GM19438 (cell line): ENCODE data around the gene MAP1B.
"Not testable (repeated sequence)": the region's sequence is repeated elsewhere in the genome, so short reads cannot be mapped to it uniquely, and the experiment has no call there.

Source experiments
- ATAC-seq: cut with Tn5 transposase; IDR thresholded peaks from one replicate; pipeline ENCODE4 v1.9.1; 2021; ENCODE audit warnings: low read depth; ENCODE audit not compliant: unreplicated experiment

MAP1B gene

GRCh38 chr5:72156946-72157624, 49.8 kb downstream of the MAP1B start:
- ATAC-seq, result no peak

DNA sequence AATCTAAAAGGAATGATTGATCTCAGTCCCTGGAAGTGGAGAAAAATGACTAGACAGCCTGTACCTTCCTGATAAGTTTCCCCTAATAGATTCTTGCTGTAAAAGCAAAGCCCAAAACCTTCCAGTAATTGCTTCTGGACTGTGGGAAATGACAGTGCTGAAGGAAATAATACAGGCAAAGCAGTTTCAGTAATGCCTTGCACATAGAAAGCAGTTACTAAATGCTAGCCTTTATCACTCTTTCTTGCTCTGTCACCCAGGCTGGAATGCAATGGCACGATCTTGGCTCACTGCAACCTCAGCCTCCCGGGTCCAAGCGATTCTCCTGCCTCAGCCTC, 50.3 kb downstream of the MAP1B start:
- no peak for ATAC-seq

- no peak for ATAC-seq
Measured at GRCh38 chr5:72159501-72159911, 52.2 kb downstream of the MAP1B start.

GRCh38 chr5:72160329-72160728, 53.1 kb downstream of the MAP1B start:
- ATAC-seq, result no peak

DNA sequence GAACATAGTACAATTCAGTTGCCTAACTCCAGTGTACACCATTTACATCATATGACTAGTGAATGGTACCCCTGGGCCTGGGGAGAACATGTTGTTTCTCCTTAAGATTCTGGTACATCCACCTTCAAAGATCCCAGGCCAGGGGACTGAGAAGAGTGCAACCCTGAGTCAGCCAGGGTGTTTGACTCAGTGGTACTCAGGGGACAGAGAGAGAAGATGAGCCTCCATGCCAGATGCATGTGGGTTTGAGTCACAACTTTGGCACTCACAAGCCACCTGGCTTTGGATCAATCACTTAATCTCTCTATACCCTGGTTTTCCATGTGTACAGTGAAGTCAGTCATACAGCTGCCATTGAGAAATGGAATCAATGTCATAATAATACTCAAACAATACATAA, 53.7 kb downstream of the MAP1B start:
- ATAC-seq, result no peak

DNA sequence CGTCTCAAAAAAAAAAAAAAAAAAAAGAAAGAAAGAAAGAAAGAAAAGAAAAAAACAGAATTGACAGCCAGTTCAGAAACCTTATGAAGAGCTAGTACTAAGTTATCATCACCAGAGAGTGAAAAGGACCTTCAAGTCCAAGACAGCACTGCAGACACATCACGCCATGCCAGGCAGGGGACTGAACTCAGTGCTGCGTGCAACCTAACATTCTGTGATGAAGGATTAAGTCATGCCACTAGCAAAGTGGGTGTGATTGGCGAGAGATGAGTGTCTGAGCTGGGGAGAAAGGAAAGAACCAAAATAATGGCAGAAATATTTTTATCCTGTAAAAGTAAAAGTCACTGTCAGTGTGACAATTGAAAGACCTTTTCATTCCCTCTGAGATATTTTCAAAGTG, 54.7 kb downstream of the MAP1B start:
- ATAC-seq, result no peak

GRCh38 chr5:72163349-72163983, 56.2 kb downstream of the MAP1B start:
- ATAC-seq, result no peak

DNA sequence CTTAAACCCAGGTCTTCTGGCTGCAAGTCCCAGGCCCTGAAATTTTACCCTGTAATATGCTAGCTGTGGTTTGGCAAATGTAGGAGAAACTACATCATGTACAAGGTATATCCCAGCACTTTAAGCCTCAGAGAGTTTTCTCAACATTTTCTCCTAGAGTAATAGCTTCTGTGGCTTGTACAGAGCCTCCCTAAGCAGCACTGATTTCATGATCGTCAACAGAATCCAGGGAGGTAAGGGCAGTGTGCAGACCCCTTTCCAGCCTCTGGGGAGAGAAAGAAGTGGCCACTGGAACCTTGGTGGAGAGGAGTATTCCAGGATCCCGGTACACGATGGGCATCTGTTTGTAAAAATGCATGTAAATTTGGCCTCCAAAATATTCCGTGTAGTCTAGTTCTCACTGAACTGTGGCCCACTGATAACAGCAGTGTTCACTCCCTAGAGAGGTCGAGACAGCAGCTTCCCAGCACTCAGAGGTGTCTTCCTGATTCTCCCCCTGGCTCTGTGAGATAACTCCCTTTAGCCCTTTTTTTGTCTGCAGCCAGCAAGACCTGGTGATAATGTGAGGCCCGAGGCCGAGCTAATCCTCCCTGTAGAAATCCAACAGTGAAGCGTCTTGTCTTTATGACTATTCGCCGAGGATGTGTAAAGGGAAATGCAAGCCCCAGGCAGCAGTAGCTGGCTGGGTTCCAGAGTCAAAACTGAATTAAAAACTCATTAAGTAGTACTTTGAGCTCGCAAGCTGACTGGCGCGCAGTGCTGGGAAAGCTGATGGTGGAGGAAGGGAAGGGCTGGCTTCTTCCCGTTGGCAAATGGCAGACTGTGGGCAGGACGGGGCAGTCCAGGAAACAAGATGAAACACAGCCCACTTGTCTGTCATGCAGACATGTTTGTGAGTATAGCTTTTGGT, 59.0 kb downstream of the MAP1B start:
- no peak for ATAC-seq

DNA sequence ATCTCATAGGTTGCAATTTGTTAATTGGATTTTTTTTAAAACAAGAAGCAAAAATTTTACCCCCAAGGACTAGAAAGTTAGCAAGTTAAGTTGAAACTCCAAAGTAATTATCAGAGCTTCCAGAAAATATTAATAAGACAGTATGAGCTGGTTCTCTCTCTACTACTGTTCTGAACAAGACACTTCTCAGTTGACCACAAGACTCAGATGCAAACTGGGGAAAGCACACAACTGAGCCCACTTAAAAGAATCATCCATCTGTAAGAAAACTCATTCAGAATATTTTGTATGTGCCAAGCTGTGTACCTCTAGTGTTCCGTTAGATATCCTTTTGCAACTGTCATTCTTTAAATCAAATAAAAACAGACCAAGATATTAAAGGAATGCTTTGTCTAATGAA, 60.0 kb downstream of the MAP1B start:
- ATAC-seq, result no peak

- ATAC-seq, result no peak
Measured at GRCh38 chr5:72167804-72168203, 60.5 kb downstream of the MAP1B start.

DNA sequence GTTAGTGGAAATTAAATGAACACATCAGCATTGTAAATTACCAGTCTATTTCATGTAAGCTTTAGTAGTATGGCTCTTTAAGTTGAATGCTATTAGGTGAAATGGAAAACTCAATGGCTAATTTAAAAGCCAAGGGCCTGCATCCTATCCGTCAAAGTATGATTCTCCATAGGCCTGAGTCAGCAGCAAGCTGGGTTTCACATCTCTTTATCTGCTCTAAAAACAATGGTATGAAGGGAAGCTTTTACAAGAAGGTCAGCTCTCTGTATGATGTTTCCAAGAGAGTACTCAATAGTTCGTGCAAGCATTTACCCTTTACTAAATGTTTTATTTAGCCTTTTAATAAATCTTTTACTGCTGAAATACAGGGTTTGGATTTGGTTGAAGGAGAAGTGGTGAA, 62.8 kb downstream of the MAP1B start:
- no peak for ATAC-seq

DNA sequence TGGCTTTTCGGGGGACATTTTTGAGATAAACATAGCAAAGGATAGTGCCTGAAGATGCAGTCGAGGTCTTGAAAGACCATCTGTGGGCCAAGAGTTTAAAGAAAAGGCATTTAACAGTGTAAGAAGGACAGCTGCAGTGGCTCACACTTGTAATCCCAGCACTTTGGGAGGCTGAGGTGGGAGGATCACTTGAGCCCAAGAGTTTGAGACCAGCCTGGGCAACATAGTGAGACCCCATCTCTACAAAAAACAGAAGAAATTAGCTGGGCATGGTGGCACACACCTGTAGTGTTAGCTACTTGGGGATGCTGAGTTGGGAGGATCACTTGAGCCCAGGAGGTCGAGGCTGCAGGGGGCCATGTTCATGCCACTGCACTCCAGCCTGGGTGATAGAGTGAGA, 63.9 kb downstream of the MAP1B start:
- ATAC-seq, result not testable (repeated sequence)

DNA sequence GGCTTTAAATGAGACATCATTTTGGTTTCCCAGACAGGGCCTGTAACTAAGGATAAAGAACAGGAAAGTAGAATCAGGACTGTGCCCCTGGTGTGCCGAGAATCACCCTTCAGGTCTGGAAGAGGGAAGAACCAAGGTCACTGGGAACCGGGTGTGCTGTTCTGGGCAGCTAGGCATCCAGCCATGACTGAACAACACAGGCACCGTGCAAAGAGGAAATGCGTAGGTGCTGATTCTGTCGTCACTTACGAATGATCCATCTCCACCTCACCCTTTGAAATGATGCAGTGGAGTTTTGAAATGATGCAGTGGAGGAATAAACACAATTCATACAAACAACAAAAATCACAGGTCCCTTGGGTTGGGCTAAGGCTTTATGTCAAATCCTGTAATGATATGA, 64.4 kb downstream of the MAP1B start:
- ATAC-seq, result no peak

DNA sequence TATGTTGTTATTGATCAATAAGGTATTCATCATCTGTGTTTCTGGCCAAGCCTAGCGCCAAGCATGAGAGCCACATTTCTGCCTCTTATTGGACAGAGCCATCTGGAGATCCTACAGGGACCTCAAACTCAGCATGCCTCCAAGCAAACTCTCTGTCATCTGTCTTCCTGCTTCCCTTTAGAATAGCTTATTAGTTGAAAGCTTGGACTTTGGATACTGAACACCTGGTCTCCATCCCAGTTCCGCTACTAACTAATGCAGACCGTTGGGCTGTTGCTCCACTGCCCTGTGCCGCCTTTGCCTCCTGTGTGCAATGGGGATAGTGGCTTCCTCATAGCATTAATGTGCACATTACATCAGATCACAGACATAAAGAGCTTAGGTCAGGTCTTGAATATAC, 65.5 kb downstream of the MAP1B start:
- no peak for ATAC-seq

GRCh38 chr5:72177538-72177937, 70.3 kb downstream of the MAP1B start:
- ATAC-seq, result peak; percentile 93

DNA sequence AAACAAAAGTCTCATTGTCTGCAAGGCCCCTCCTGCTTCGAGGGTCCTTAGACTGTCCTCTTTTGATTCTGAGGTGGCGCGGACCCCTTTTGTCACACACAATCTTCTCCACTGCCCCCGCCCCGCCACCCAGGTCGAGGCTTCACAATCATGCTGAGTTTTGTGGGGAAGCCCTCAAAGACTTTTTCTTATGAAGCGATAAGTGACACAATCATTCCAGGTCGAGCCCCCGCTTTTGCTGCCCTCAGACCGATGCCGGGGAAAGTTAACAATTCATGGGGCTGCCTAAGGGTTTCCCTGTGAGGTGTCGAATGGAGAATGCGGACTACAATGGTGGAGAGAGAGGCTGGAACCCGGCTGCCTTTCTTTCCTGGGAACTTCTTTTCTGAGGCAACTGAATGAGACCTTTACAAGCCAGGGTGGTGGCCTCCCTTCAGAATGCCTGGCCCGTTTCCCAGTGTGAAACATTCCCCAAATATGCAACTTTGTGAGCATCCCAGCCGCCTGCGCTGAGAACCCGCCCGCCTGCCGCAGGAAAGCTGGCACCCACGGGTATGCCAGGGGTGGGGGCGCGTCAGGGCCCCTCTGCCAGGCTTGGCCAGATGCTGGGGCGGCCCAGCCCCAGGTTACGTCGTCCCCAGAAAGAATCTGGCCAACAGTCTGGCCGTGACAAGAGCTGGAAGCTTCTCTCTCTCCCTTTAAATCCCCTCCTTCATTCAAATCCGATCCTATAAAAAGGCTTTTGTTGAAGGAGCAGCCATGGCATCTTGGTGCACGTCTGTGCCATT, 71.9 kb downstream of the MAP1B start:
- ATAC-seq, result no peak

- no peak for ATAC-seq
Measured at GRCh38 chr5:72179816-72180440, 72.7 kb downstream of the MAP1B start.

DNA sequence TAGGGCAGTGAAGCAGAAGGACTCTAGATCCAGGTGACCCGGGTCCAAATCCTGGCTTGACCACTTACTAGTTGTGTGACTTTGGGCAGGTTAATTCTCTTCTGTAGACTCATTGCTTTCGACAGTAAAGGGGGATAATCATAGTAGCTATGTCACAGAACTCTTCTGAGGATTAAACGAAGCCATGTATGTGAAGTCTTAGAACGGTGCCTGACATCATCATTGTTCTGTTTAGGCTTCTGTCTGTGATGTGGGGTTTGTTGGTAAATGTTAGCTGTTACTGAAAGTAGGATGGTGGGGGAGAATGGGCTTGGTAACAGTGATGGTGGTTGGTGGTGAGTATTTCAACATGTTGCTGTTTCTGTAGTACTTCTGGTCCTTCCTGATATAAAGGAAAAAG, 73.7 kb downstream of the MAP1B start:
- no peak for ATAC-seq

DNA sequence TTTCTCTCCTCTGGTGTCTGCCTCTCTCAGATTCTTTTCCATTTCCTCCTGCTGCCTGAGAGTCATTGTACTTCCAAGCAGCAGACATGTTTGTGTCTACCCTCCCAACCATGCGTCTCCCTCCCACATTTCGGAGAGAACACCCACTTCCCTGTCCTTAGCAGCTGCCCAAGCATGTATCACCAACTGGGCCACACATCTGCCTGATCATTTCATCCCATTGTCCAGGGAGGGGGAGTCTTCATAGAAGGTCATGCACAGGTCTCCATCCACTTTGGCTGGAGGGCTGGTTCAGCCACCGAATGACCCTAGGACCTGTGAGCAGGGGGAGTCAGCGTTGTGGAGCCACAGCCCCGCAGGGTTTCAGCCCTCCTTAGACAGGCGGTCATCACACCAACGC, 75.4 kb downstream of the MAP1B start:
- ATAC-seq, result no peak

- ATAC-seq, result no peak
Measured at GRCh38 chr5:72183101-72183520, 75.8 kb downstream of the MAP1B start.
